PFSK-1 (cell line): ENCODE measurements around the gene GNG12.

Source experiments
- POLR2AphosphoS5 ChIP-seq: IDR thresholded peaks from 2 replicates; pipeline ENCODE4 v1.6.1; 2012; ENCODE audit warnings: low read depth, mild to moderate bottlenecking, control low read depth, low read length, moderate library complexity
- SIN3A ChIP-seq: IDR thresholded peaks from 2 replicates; pipeline ENCODE4 v1.6.1; 2012; ENCODE audit warnings: mild to moderate bottlenecking, low read length, moderate library complexity, borderline replicate concordance; ENCODE audit not compliant: insufficient read depth
- TAF1 ChIP-seq: IDR thresholded peaks from 2 replicates; pipeline ENCODE4 v1.6.1; 2012; ENCODE audit warnings: low read length, control low read depth, borderline replicate concordance; ENCODE audit not compliant: insufficient read depth
- TF ChIP-seq, protein P1 (sequence below), 2 experiments: IDR thresholded peaks; 2 replicates each; pipeline versions ENCODE4 v1.6.1 to v1.8.0; 2011 to 2012; ENCODE audit warnings: low read depth in 2 of 2, low read length in 2 of 2, control low read depth in 1 of 2, inconsistent platforms in 1 of 2, mild to moderate bottlenecking in 1 of 2, moderate library complexity in 1 of 2; ENCODE audit not compliant: insufficient read depth in 1 of 2

DNA sequence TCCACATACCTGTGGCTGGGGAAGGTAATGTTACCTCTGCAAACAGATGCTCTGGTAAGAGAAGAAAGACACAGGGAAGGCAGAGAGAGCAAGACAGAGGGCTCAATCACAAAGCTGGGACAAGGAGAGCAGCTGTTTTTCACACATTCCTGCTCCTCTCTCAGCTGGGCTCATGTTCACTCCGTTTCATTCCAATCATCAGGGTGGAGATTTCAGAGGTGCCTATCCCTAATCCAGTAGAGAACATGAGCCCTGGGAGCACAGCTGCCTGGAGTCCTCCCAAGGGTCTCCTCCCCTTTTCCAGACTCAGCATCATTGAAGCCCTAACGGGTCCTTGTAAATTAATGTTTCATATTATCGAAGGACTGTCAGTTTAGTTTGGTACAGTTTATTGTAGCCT is 128.9 kb downstream of the GNG12 start:
- TF ChIP-seq TAF1 (no peak), POLR2AphosphoS5 (no peak), SIN3A (no peak)
- TF ChIP-seq, protein P1, sequence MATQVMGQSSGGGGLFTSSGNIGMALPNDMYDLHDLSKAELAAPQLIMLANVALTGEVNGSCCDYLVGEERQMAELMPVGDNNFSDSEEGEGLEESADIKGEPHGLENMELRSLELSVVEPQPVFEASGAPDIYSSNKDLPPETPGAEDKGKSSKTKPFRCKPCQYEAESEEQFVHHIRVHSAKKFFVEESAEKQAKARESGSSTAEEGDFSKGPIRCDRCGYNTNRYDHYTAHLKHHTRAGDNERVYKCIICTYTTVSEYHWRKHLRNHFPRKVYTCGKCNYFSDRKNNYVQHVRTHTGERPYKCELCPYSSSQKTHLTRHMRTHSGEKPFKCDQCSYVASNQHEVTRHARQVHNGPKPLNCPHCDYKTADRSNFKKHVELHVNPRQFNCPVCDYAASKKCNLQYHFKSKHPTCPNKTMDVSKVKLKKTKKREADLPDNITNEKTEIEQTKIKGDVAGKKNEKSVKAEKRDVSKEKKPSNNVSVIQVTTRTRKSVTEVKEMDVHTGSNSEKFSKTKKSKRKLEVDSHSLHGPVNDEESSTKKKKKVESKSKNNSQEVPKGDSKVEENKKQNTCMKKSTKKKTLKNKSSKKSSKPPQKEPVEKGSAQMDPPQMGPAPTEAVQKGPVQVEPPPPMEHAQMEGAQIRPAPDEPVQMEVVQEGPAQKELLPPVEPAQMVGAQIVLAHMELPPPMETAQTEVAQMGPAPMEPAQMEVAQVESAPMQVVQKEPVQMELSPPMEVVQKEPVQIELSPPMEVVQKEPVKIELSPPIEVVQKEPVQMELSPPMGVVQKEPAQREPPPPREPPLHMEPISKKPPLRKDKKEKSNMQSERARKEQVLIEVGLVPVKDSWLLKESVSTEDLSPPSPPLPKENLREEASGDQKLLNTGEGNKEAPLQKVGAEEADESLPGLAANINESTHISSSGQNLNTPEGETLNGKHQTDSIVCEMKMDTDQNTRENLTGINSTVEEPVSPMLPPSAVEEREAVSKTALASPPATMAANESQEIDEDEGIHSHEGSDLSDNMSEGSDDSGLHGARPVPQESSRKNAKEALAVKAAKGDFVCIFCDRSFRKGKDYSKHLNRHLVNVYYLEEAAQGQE (IDR thresholded peaks at IDR 0.05; ENCODE audit: insufficient read depth in 1 of 2, low read depth in 2 of 2, low read length in 2 of 2): no peak
